Spleen (tissue), 11 donors: ENCODE measurements around the gene UBASH3B. TPM values are rescaled to one million over a fixed set of nuclear protein-coding genes. Genes with fewer than 3 reads are reported as not detected.
"Not testable (repeated sequence)": the region's sequence is repeated elsewhere in the genome, so short reads cannot be mapped to it uniquely, and the experiment has no call there.

ENCODE experiments used
- DNase-seq: peaks from one replicate; pipeline ENCODE4 v3.0.0-alpha.2; 2020
- H3K27ac ChIP-seq, 8 donors: fragments of 200-600 bp; sonication (generic) in 7 of 8; 1 replicate in 4 of 8; 2 replicates in 4 of 8; pipeline versions ENCODE4 v1.5.0 to v1.8.0; 2016 to 2021; ENCODE audit warnings: inconsistent platforms in 4 of 8, mild to moderate bottlenecking in 4 of 8, moderate library complexity in 1 of 8
- H3K27me3 ChIP-seq, 7 donors: fragments of 200-600 bp; sonication (generic) in 6 of 7; replicated peaks in 1 of 7; 1 replicate in 4 of 7; 2 replicates in 3 of 7; pipeline versions ENCODE4 v1.5.0 to v1.8.0; 2016 to 2021; ENCODE audit warnings: inconsistent platforms in 3 of 7, mild to moderate bottlenecking in 1 of 7
- H3K36me3 ChIP-seq, 6 donors: fragments of 200-600 bp; sonication (generic) in 5 of 6; 1 replicate in 4 of 6; 2 replicates in 2 of 6; pipeline versions ENCODE4 v1.5.0 to v1.8.0; 2016 to 2021; ENCODE audit warnings: inconsistent platforms in 2 of 6
- H3K4me1 ChIP-seq, 6 donors: fragments of 200-600 bp; sonication (generic) in 5 of 6; 1 replicate in 3 of 6; 2 replicates in 3 of 6; pipeline versions ENCODE4 v1.5.0 to v1.8.0; 2016 to 2021; ENCODE audit warnings: inconsistent platforms in 3 of 6
- H3K4me3 ChIP-seq, 8 donors: fragments of 200-600 bp; sonication (generic) in 7 of 8; 1 replicate in 4 of 8; 2 replicates in 4 of 8; pipeline versions ENCODE4 v1.5.0 to v1.8.0; 2016 to 2021; ENCODE audit warnings: inconsistent platforms in 4 of 8, mild to moderate bottlenecking in 4 of 8, moderate library complexity in 2 of 8
- H3K9me3 ChIP-seq, 8 donors: fragments of 200-600 bp; sonication (generic) in 7 of 8; 1 replicate in 4 of 8; 2 replicates in 4 of 8; pipeline versions ENCODE4 v1.5.0 to v1.8.0; 2016 to 2021; ENCODE audit warnings: inconsistent platforms in 4 of 8
- CTCF ChIP-seq, 11 experiments: fragments of 200-600 bp in 7 of 11; fragments of 450-650 bp in 4 of 11; sonication (generic) in 4 of 11; IDR thresholded peaks in 8 of 11; conservative IDR thresholded peaks in 3 of 11; 1 replicate in 7 of 11; 2 replicates in 4 of 11; pipeline versions ENCODE4 v1.4.0 to v1.8.0; 2016 to 2021; ENCODE audit warnings: antibody characterized with exemption in 11 of 11, inconsistent platforms in 4 of 11, mild to moderate bottlenecking in 1 of 11
- POLR2A ChIP-seq, 3 donors: fragments of 450-650 bp; IDR thresholded peaks; one replicate each; pipeline ENCODE4 v1.5.1; 2017; ENCODE audit warnings: antibody characterized with exemption in 3 of 3, mild to moderate bottlenecking in 1 of 3
- POLR2AphosphoS5 ChIP-seq, 3 donors: sonication (generic); formaldehyde crosslinking; IDR thresholded peaks; one replicate each; pipeline ENCODE4 v1.5.1; 2017; ENCODE audit warnings: antibody characterized with exemption in 3 of 3
- WGBS, 5 donors: extraction: QIAGEN DNeasy Blood & Tissue Kit in 3 of 5; methylation state at CpG; one replicate each; pipeline versions ENCODE4 v1.1.5 to v1.1.7; 2013 to 2018; 5-methylcytosine and 5-hydroxymethylcytosine counted together
- intact Hi-C: fragments of 100-400 bp; cut with DNase I; formaldehyde crosslinking; loops from one replicate; pipeline ENCODE4 v1.15.0; 2023; ENCODE audit warnings: low total_unique reads
- polyA plus RNA-seq, 3 donors: library from polyadenylated mRNA; stranded (reverse); fragments of 200-250 nt; gene quantifications; one replicate each; pipeline ENCODE4 v1.2.1, GENCODE V29; 2013
- total RNA-seq, 7 donors: library from RNA; depleted of rRNA in 3 of 7; stranded (reverse); fragments of >200 nt in 3 of 7; fragmentation: NEBNext Ultra II Directional in 4 of 7; extraction: Animal tissue kit (Norgen Biotek cat#: 25700) in 4 of 7; gene quantifications; one replicate each; pipeline versions ENCODE4 v1.1.0 to v1.2.1, GENCODE V29; 2016 to 2021
- donor health status: healthy with polysubstance abuse.
- donor health status: DM: no; HTN: no; CAD: no; lungs with moderate emphysema.
- donor health status: DM: no; HTN: no; CAD: no.
- donor health status: Bipolar disorder and iron deficiency.
- donor health status: healthy.
- donor health status: DM: no; HTN: no; CAD: no.
- donor health status: DM: yes; HTN: yes; CAD: no.

Gene UBASH3B
- total and polyA plus RNA-seq, 10 donors = 4.4 to 190 (median 77.9) TPM

- H3K4me1 ChIP-seq = peaks cover 0 to 3% (median 0%) of the 10 kb centered on the region in 6 donors
- H3K9me3 ChIP-seq = peaks cover 0 to 10% (median 5%) of the 10 kb centered on the region in 8 donors
- DNase-seq = no peak
- no peak overlapping the region for H3K4me3 ChIP-seq
- intact Hi-C loops = no loop called here
- no peaks in the 10 kb centered on the region for H3K27me3 ChIP-seq
- H3K27ac ChIP-seq = no peak overlapping the region
- TF ChIP-seq POLR2A (IDR thresholded peaks at IDR 0.05) (no peak), CTCF (IDR thresholded peaks at IDR 0.05 in 8 of 11, conservative IDR thresholded peaks at IDR 0.05 in 3 of 11) (no peak), POLR2AphosphoS5 (IDR thresholded peaks at IDR 0.05) (no peak)
- no peaks in the 10 kb centered on the region for H3K36me3 ChIP-seq
- WGBS, 5 donors = 80 to 100% (median 92%) methylated on average over 5 of the region's 5 CpGs
These were observed 38.2 kb upstream of the UBASH3B start for GRCh38 chr11:122617297-122617696.

DNA sequence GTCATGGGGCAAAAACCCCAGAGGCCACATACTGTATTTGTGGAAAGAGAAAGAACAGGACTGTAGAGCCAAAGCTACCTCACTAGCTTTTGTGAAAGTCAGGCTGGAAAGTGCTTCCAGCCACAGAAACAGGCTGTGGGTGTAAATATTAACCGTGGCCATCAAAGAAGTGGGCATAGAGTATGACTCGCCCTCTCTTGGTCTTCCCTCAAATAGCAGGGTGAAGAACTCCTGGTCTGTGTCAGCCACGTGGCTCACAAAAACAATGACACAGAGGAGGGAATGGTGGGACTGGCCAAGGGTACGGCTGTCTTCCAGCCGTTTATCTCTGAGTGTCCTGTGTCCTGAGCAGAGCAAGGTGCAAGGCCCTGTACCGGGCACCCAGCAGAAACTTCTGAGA lies 37.6 kb upstream of the UBASH3B start:
- H3K27ac ChIP-seq = no peak overlapping the region
- no peaks in the 10 kb centered on the region for H3K27me3 ChIP-seq
- no peak overlapping the region for H3K4me3 ChIP-seq
- no peak for TF ChIP-seq POLR2AphosphoS5 (IDR thresholded peaks at IDR 0.05)
- TF ChIP-seq POLR2A (IDR thresholded peaks at IDR 0.05) = no peak
- no peak for TF ChIP-seq CTCF (IDR thresholded peaks at IDR 0.05 in 8 of 11, conservative IDR thresholded peaks at IDR 0.05 in 3 of 11)
- DNase-seq = no peak
- intact Hi-C loops = no loop called here
- H3K4me1 ChIP-seq = peaks cover 0 to 3% (median 0%) of the 10 kb centered on the region in 6 donors
- H3K36me3 ChIP-seq = no peaks in the 10 kb centered on the region
- 79 to 94% (median 87%) methylated on average over 6 of the region's 6 CpGs for WGBS, 5 donors
- peaks cover 0 to 10% (median 5%) of the 10 kb centered on the region in 8 donors for H3K9me3 ChIP-seq

- Histone ChIP-seq H3K36me3 (no peaks in the 10 kb centered on the region), H3K27ac (no peak overlapping the region), H3K4me3 (no peak overlapping the region), H3K9me3 (peaks cover 0 to 10% (median 5%) of the 10 kb centered on the region in 8 donors), H3K4me1 (peaks cover 0 to 3% (median 0%) of the 10 kb centered on the region in 6 donors), H3K27me3 (no peaks in the 10 kb centered on the region)
- intact Hi-C loops = no loop called here
- no peak for DNase-seq
- 93 to 97% (median 93%) methylated on average over 17 to 19 of the region's 19 CpGs for WGBS, 5 donors
- TF ChIP-seq CTCF (IDR thresholded peaks at IDR 0.05 in 8 of 11, conservative IDR thresholded peaks at IDR 0.05 in 3 of 11) (no peak), POLR2A (IDR thresholded peaks at IDR 0.05) (no peak), POLR2AphosphoS5 (IDR thresholded peaks at IDR 0.05) (no peak)
These were observed 36.6 kb upstream of the UBASH3B start for GRCh38 chr11:122618927-122619326.

DNA sequence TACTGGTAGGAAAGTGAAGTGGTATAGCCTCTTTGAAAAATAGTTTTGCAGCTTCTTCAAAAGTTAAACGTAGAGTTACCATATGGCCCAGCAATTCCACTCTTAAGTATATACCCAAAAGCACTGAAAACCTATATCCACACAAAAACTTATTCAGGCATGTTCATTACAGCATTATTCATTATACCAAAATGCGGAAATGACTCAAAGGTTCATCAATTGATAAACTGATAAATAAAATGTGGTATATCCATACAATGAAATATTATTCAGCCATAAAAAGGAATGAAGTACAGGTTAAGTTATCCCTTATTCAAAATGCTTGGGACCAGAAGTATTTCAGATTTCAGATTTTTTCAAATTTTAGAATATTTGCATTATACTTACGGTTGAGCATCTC lies 35.8 kb upstream of the UBASH3B start:
- 93 to 98% (median 94%) methylated on average over 3 of the region's 3 CpGs for WGBS, 5 donors

GRCh38 chr11:122625501-122625900 lies 30.0 kb upstream of the UBASH3B start:
- DNase-seq, H3K9me3 ChIP-seq, H3K4me3 ChIP-seq, H3K27ac ChIP-seq, H3K27me3 ChIP-seq, H3K36me3 ChIP-seq: not testable (repeated sequence)
- WGBS, 5 donors = 80 to 88% (median 81%) methylated on average over 7 of the region's 7 CpGs
- intact Hi-C loops = loop anchor here (10.0 kb wide), 1 partner anchor 399 kb away; no protein-coding TSS in a partner anchor
- H3K4me1 ChIP-seq = peaks cover 0 to 11% (median 8%) of the 10 kb centered on the region in 6 donors

More for the DNA sequence above, 35.8 kb upstream of the UBASH3B start:
- intact Hi-C loops = loop anchor here (10.0 kb wide), 1 partner anchor 405 kb away; no protein-coding TSS in a partner anchor
- Histone ChIP-seq H3K4me3 (no peak overlapping the region), H3K4me1 (peaks cover 0 to 3% (median 0%) of the 10 kb centered on the region in 6 donors), H3K36me3 (no peaks in the 10 kb centered on the region), H3K27ac (no peak overlapping the region), H3K27me3 (no peaks in the 10 kb centered on the region), H3K9me3 (peaks cover 0 to 10% (median 5%) of the 10 kb centered on the region in 8 donors)
- no peak for DNase-seq
- no peak for TF ChIP-seq CTCF (IDR thresholded peaks at IDR 0.05 in 8 of 11, conservative IDR thresholded peaks at IDR 0.05 in 3 of 11)
